Subcutaneous adipose tissue (tissue), 4 donors: ENCODE measurements around the gene EYA4. TPM values are rescaled to one million over a fixed set of nuclear protein-coding genes. Genes with fewer than 3 reads are reported as not detected.

Source experiments
- CTCF ChIP-seq: fragments of 450-650 bp; IDR thresholded peaks from one replicate; pipeline ENCODE4 v1.5.1; 2016; ENCODE audit warnings: low read depth, mild to moderate bottlenecking, control low read depth, antibody characterized with exemption, moderate library complexity
- total RNA-seq, 4 donors: library from RNA; depleted of rRNA; stranded (reverse); fragments of >200 nt; gene quantifications; one replicate each; pipeline ENCODE4 v1.1.0, GENCODE V29; 2016

The EYA4 gene
- total RNA-seq, 4 donors from 2014 or later, result 1.5 to 7.7 (median 1.7) TPM

GRCh38 chr6:133467231-133467981 is 226.2 kb downstream of the EYA4 start:
- TF ChIP-seq CTCF, result no peak

GRCh38 chr6:133467982-133468380 is 226.8 kb downstream of the EYA4 start:
- no peak for TF ChIP-seq CTCF

GRCh38 chr6:133468591-133468990 is 227.4 kb downstream of the EYA4 start:
- no peak for TF ChIP-seq CTCF

DNA sequence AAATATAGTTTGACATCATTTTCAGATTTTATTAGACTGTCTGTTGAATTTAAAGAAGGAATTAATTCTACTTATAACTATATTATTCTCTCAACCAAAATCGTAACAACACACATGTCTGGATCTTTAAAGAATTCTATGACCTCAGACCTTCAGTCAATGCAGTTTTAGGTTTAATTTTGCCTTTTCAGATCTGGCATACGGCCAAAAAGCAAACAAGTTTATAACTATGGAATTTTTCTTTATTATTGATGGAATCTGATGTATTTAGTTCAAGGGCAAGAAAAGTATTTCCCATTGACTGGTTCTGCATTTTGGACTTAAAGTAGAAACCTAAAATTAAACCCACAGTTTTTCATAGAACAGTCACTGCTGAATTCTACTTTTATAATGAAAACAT is 233.4 kb downstream of the EYA4 start:
- TF ChIP-seq CTCF, result no peak

- no peak for TF ChIP-seq CTCF
Observed at GRCh38 chr6:133478673-133479072, 237.5 kb downstream of the EYA4 start.

GRCh38 chr6:133487174-133487573 is 246.0 kb downstream of the EYA4 start:
- no peak for TF ChIP-seq CTCF

DNA sequence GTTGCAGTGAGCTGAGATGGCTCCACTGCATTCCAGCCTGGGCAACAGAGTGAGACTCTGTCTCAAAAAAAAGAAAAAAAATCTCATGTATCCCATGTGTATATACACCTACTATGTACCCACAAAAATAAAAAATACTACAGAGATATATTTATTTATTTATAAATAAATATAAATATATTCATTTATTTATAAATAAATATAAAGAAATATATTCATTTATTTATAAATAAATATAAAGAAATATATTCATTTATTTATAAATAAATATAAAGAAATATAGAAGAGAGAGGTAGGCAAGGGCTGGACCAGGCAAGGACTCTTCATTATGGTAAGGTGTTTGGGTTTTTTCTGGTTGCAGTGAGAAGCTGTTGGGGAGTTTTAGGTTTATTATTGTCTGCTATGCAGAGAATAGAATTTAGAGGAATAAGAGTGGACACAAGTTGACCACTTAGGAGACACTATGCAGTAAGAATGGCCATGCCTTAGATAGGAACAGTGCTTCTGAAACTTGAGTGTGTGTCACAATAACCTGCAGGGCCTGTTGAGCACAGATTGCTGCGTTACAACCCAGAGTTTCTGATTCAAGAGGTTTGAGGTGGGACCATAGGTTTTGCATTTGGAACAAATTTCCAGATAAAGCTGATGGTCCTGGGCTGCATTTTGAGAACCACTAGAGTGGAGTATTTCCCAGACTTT is 254.2 kb downstream of the EYA4 start:
- no peak for TF ChIP-seq CTCF
